ENCODE measurements around the gene NKIRAS1. TPM values are rescaled to one million over a fixed set of nuclear protein-coding genes. Genes with fewer than 3 reads are reported as not detected.

NKIRAS1 gene
- total RNA-seq, 2 donors from 2014 or later: 6.3 to 6.9 TPM

- Mint-ChIP-seq H3K27ac (peak overlapping the region; percentile 57), H3K9me3 (peaks cover 5% of the 10 kb centered on the region), H3K4me3 (no peak overlapping the region), H3K36me3 (ENCODE audit: low read depth) (no peaks in the 10 kb centered on the region), H3K4me1 (peaks cover 15% of the 10 kb centered on the region), H3K27me3 (ENCODE audit: insufficient read depth) (peaks cover 17% of the 10 kb centered on the region)
- Histone ChIP-seq H3K27me3 (ENCODE audit: control insufficient read depth, insufficient read depth, low read length, poor library complexity, severe bottlenecking) (no peaks in the 10 kb centered on the region), H3K9me3 (ENCODE audit: control insufficient read depth, low read length) (peaks cover 11% of the 10 kb centered on the region), H3K4me3 (ENCODE audit: low read length) (peak overlapping the region; percentile 65), H3K36me3 (ENCODE audit: control insufficient read depth, insufficient read depth, low read length) (no peaks in the 10 kb centered on the region), H3K27ac (ENCODE audit: low read depth, low read length) (no peak overlapping the region), H3K9ac (ENCODE audit: extremely low read depth, low read length, poor library complexity, severe bottlenecking) (no peak overlapping the region), H3K4me1 (ENCODE audit: control insufficient read depth, insufficient read depth, low read length) (peaks cover 3% of the 10 kb centered on the region)
- TF ChIP-seq, protein P1, sequence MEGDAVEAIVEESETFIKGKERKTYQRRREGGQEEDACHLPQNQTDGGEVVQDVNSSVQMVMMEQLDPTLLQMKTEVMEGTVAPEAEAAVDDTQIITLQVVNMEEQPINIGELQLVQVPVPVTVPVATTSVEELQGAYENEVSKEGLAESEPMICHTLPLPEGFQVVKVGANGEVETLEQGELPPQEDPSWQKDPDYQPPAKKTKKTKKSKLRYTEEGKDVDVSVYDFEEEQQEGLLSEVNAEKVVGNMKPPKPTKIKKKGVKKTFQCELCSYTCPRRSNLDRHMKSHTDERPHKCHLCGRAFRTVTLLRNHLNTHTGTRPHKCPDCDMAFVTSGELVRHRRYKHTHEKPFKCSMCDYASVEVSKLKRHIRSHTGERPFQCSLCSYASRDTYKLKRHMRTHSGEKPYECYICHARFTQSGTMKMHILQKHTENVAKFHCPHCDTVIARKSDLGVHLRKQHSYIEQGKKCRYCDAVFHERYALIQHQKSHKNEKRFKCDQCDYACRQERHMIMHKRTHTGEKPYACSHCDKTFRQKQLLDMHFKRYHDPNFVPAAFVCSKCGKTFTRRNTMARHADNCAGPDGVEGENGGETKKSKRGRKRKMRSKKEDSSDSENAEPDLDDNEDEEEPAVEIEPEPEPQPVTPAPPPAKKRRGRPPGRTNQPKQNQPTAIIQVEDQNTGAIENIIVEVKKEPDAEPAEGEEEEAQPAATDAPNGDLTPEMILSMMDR (conservative IDR thresholded peaks at IDR 0.05): no peak
- DNase-seq: peak; percentile 85
Observed at GRCh38 chr3:23938688-23939087, 21.9 kb upstream of the NKIRAS1 start.

- Histone ChIP-seq H3K9ac (ENCODE audit: extremely low read depth, low read length, poor library complexity, severe bottlenecking) (no peak overlapping the region), H3K27ac (ENCODE audit: low read depth, low read length) (no peak overlapping the region), H3K9me3 (ENCODE audit: control insufficient read depth, low read length) (peaks cover 11% of the 10 kb centered on the region), H3K27me3 (ENCODE audit: control insufficient read depth, insufficient read depth, low read length, poor library complexity, severe bottlenecking) (no peaks in the 10 kb centered on the region), H3K4me1 (ENCODE audit: control insufficient read depth, insufficient read depth, low read length) (no peaks in the 10 kb centered on the region), H3K36me3 (ENCODE audit: control insufficient read depth, insufficient read depth, low read length) (no peaks in the 10 kb centered on the region), H3K4me3 (ENCODE audit: low read length) (no peak overlapping the region)
- H3K27me3 Mint-ChIP-seq (ENCODE audit: insufficient read depth): peaks cover 5% of the 10 kb centered on the region
- peaks cover 12% of the 10 kb centered on the region for H3K4me1 Mint-ChIP-seq
- H3K36me3 Mint-ChIP-seq (ENCODE audit: low read depth): no peaks in the 10 kb centered on the region
- no CpG with 5 or more reads among the region's 1 CpG for WGBS, 2 experiments (ENCODE audit: insufficient coverage in 1 of 2, insufficient read length in 1 of 2)
- no peak overlapping the region for H3K4me3 Mint-ChIP-seq
- no peak for DNase-seq
- H3K9me3 Mint-ChIP-seq: peaks cover 5% of the 10 kb centered on the region
- peak overlapping the region; percentile 19 for H3K27ac Mint-ChIP-seq
- TF ChIP-seq, protein P1 (conservative IDR thresholded peaks at IDR 0.05): no peak
Observed at GRCh38 chr3:23937296-23937695, 20.5 kb upstream of the NKIRAS1 start.

DNA sequence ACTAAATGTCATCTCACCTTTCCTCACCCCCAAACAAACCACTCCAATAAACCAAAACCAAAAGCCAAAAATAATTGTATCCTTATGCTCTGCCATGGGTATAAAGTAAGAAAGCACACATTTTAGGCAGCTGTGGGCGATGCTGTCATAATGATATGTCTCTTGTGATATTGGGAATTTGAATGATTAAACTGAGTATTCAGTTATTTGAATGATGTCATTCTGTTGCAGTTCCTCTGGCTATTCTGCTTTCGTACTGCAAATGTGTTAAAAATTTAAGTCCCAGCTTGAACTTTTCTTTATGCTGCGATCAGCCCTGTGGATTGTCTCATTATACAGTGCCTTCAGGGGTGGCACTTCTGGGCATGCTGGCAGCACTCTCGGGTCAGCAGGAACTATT, 17.5 kb upstream of the NKIRAS1 start:
- DNase-seq: no peak
- peaks cover 11% of the 10 kb centered on the region for H3K9me3 ChIP-seq (ENCODE audit: control insufficient read depth, low read length)
- H3K9me3 Mint-ChIP-seq: peaks cover 5% of the 10 kb centered on the region
- no peak overlapping the region for H3K27ac ChIP-seq (ENCODE audit: low read depth, low read length)
- H3K9ac ChIP-seq (ENCODE audit: extremely low read depth, low read length, poor library complexity, severe bottlenecking): no peak overlapping the region
- H3K4me1 ChIP-seq (ENCODE audit: control insufficient read depth, insufficient read depth, low read length): no peaks in the 10 kb centered on the region
- no peak overlapping the region for H3K4me3 Mint-ChIP-seq
- H3K27me3 Mint-ChIP-seq (ENCODE audit: insufficient read depth): peaks cover 3% of the 10 kb centered on the region
- no peaks in the 10 kb centered on the region for H3K36me3 Mint-ChIP-seq (ENCODE audit: low read depth)
- no peak overlapping the region for H3K4me3 ChIP-seq (ENCODE audit: low read length)
- no peaks in the 10 kb centered on the region for H3K36me3 ChIP-seq (ENCODE audit: control insufficient read depth, insufficient read depth, low read length)
- H3K27ac Mint-ChIP-seq: no peak overlapping the region
- H3K27me3 ChIP-seq (ENCODE audit: control insufficient read depth, insufficient read depth, low read length, poor library complexity, severe bottlenecking): no peaks in the 10 kb centered on the region
- TF ChIP-seq, protein P1 (conservative IDR thresholded peaks at IDR 0.05): no peak
- H3K4me1 Mint-ChIP-seq: peaks cover 7% of the 10 kb centered on the region
- WGBS, 2 experiments (ENCODE audit: insufficient coverage in 1 of 2, insufficient read length in 1 of 2): 70 to 71% methylated on average over 4 of the region's 4 CpGs

Measured in endodermal cell (in vitro differentiated cells).